ENCODE results near the gene SLCO2A1. TPM values are rescaled to one million over a fixed set of nuclear protein-coding genes. Genes with fewer than 3 reads are reported as not detected.

The SLCO2A1 gene
- total RNA-seq, 2 donors from 2014 or later: 7.0 to 17.5 TPM

- Histone ChIP-seq H3K4me3 (no peak overlapping the region), H3K27me3 (no peaks in the 10 kb centered on the region), H3K4me1 (peaks cover 19% of the 10 kb centered on the region), H3K27ac (no peak overlapping the region), H3K9me3 (no peaks in the 10 kb centered on the region), H3K36me3 (replicated peaks in 1 of 2; ENCODE audit: insufficient read depth in 1 of 2, low read depth in 2 of 2) (no peaks in the 10 kb centered on the region)
- DNase-seq (no peak), ATAC-seq (no peak)
- intact Hi-C loops (cut with DNase I): no loop called here
- 88 to 90% methylated on average over 6 of the region's 6 CpGs for WGBS, 2 donors
- TF ChIP-seq, protein P1, sequence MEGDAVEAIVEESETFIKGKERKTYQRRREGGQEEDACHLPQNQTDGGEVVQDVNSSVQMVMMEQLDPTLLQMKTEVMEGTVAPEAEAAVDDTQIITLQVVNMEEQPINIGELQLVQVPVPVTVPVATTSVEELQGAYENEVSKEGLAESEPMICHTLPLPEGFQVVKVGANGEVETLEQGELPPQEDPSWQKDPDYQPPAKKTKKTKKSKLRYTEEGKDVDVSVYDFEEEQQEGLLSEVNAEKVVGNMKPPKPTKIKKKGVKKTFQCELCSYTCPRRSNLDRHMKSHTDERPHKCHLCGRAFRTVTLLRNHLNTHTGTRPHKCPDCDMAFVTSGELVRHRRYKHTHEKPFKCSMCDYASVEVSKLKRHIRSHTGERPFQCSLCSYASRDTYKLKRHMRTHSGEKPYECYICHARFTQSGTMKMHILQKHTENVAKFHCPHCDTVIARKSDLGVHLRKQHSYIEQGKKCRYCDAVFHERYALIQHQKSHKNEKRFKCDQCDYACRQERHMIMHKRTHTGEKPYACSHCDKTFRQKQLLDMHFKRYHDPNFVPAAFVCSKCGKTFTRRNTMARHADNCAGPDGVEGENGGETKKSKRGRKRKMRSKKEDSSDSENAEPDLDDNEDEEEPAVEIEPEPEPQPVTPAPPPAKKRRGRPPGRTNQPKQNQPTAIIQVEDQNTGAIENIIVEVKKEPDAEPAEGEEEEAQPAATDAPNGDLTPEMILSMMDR (IDR thresholded peaks at IDR 0.05): no peak
- no peak for TF ChIP-seq POLR2A (IDR thresholded peaks at IDR 0.05)
Measured at GRCh38 chr3:133893683-133894352, 135.9 kb downstream of the SLCO2A1 start.

GRCh38 chr3:133892541-133893231 lies 137.0 kb downstream of the SLCO2A1 start:
- no peak overlapping the region for H3K4me3 ChIP-seq
- H3K36me3 ChIP-seq (replicated peaks in 1 of 2; ENCODE audit: insufficient read depth in 1 of 2, low read depth in 2 of 2): no peaks in the 10 kb centered on the region
- H3K9me3 ChIP-seq: no peaks in the 10 kb centered on the region
- intact Hi-C loops (cut with DNase I): no loop called here
- H3K4me1 ChIP-seq: peaks cover 19% of the 10 kb centered on the region
- H3K27me3 ChIP-seq: no peaks in the 10 kb centered on the region
- no peak overlapping the region for H3K27ac ChIP-seq
- DNase-seq: peak; percentile 44 to 86 (median 60)
- TF ChIP-seq, protein P1 (IDR thresholded peaks at IDR 0.05): no peak
- TF ChIP-seq POLR2A (IDR thresholded peaks at IDR 0.05): no peak
- WGBS, 2 donors: 22 to 43% methylated on average over 6 of the region's 6 CpGs
- peak; percentile 45 for ATAC-seq

GRCh38 chr3:133891662-133892378 lies 137.9 kb downstream of the SLCO2A1 start:
- intact Hi-C loops (cut with DNase I): no loop called here
- Histone ChIP-seq H3K36me3 (replicated peaks in 1 of 2; ENCODE audit: insufficient read depth in 1 of 2, low read depth in 2 of 2) (no peaks in the 10 kb centered on the region), H3K4me3 (no peak overlapping the region), H3K27ac (no peak overlapping the region), H3K4me1 (peaks cover 19% of the 10 kb centered on the region), H3K9me3 (no peaks in the 10 kb centered on the region), H3K27me3 (no peaks in the 10 kb centered on the region)
- no peak for DNase-seq
- no peak for TF ChIP-seq POLR2A (IDR thresholded peaks at IDR 0.05)
- TF ChIP-seq, protein P1 (IDR thresholded peaks at IDR 0.05): no peak
- no peak for ATAC-seq
- WGBS, 2 donors: 93% methylated on average over 11 of the region's 11 CpGs

- Histone ChIP-seq H3K36me3 (replicated peaks in 1 of 2; ENCODE audit: insufficient read depth in 1 of 2, low read depth in 2 of 2) (no peaks in the 10 kb centered on the region), H3K4me1 (peaks cover 16% of the 10 kb centered on the region), H3K4me3 (no peak overlapping the region), H3K27me3 (no peaks in the 10 kb centered on the region), H3K27ac (no peak overlapping the region), H3K9me3 (no peaks in the 10 kb centered on the region)
- ATAC-seq: no peak
- WGBS, 2 donors: 91 to 93% methylated on average over 5 of the region's 5 CpGs
- DNase-seq: no peak
- intact Hi-C loops (cut with DNase I): no loop called here
- TF ChIP-seq, protein P1 (IDR thresholded peaks at IDR 0.05): no peak
Measured at GRCh38 chr3:133890972-133891644, 138.6 kb downstream of the SLCO2A1 start.

Measured in body of pancreas (tissue), 4 donors.